Liver (tissue), 10 donors: ENCODE results near the gene DPP4. TPM values are rescaled to one million over a fixed set of nuclear protein-coding genes. Genes with fewer than 3 reads are reported as not detected.

ENCODE experiments used
- DNase-seq: peaks from one replicate; pipeline ENCODE4 v3.0.0-alpha.2; 2017; ENCODE audit warnings: low spot score
- H3K27ac ChIP-seq, 2 donors: one replicate each; pipeline ENCODE4 v1.7.0; 2013; ENCODE audit warnings: inconsistent platforms in 2 of 2, low read length in 2 of 2, control low read depth in 1 of 2, low read depth in 1 of 2, mild to moderate bottlenecking in 1 of 2
- H3K27me3 ChIP-seq, 4 donors: one replicate each; pipeline versions ENCODE4 v1.6.1 to v1.7.0; 2013; ENCODE audit warnings: low read length in 3 of 4, inconsistent platforms in 1 of 4, mild to moderate bottlenecking in 1 of 4, moderate library complexity in 1 of 4; ENCODE audit not compliant: control insufficient read depth in 4 of 4, insufficient read depth in 4 of 4
- H3K36me3 ChIP-seq, 4 donors: one replicate each; pipeline versions ENCODE4 v1.6.1 to v1.7.0; 2013; ENCODE audit warnings: low read length in 3 of 4, mild to moderate bottlenecking in 3 of 4, low read depth in 1 of 4, moderate library complexity in 1 of 4; ENCODE audit not compliant: control insufficient read depth in 4 of 4, insufficient read depth in 3 of 4
- H3K4me1 ChIP-seq, 4 donors: one replicate each; pipeline versions ENCODE4 v1.6.1 to v1.7.0; 2013; ENCODE audit warnings: low read length in 3 of 4, mild to moderate bottlenecking in 3 of 4, moderate library complexity in 1 of 4; ENCODE audit not compliant: control insufficient read depth in 4 of 4, insufficient read depth in 4 of 4
- H3K4me3 ChIP-seq, 3 donors: one replicate each; pipeline versions ENCODE4 v1.6.1 to v1.7.0; 2013; ENCODE audit warnings: low read length in 3 of 3, control low read depth in 1 of 3, low read depth in 1 of 3, mild to moderate bottlenecking in 1 of 3
- H3K9ac ChIP-seq, 2 donors: one replicate each; pipeline ENCODE4 v1.7.0; 2013; ENCODE audit warnings: low read length in 2 of 2, mild to moderate bottlenecking in 2 of 2, moderate library complexity in 2 of 2, control low read depth in 1 of 2, low read depth in 1 of 2
- H3K9me3 ChIP-seq, 4 donors: one replicate each; pipeline versions ENCODE4 v1.6.1 to v1.7.0; 2013; ENCODE audit warnings: low read length in 3 of 4; ENCODE audit not compliant: control insufficient read depth in 4 of 4
- FOXA2 ChIP-seq: IDR thresholded peaks from 2 replicates; pipeline ENCODE4 v1.6.1; 2016; ENCODE audit warnings: antibody characterized with exemption
- RXRA ChIP-seq, 2 donors: IDR thresholded peaks; 2 replicates each; pipeline ENCODE4 v1.6.1; 2017 to 2018; ENCODE audit warnings: antibody characterized with exemption in 2 of 2, mild to moderate bottlenecking in 1 of 2
- SP1 ChIP-seq: IDR thresholded peaks from 2 replicates; pipeline ENCODE4 v1.6.1; 2018; ENCODE audit warnings: antibody characterized with exemption, mild to moderate bottlenecking
- WGBS: extraction: QIAGEN DNeasy Blood & Tissue Kit; methylation state at CpG from one replicate; pipeline ENCODE4 v1.1.7; 2013; 5-methylcytosine and 5-hydroxymethylcytosine counted together
- polyA plus RNA-seq, 2 donors: library from polyadenylated mRNA; stranded (reverse) in 1 of 2; unstranded in 1 of 2; fragments of 200-250 nt in 1 of 2; fragments of >200 nt in 1 of 2; fragmentation: Nextera tagmentation in 1 of 2; extraction: Ambion mirVana in 1 of 2; gene quantifications; one replicate each; pipeline versions ENCODE4 v1.2.1 to v1.2.3, GENCODE V29; 2013 to 2015
- small RNA-seq: library from RNA; depleted of rRNA; stranded (forward); fragments of <200 nt; gene quantifications from one replicate; pipeline ENCODE3, GENCODE V24; 2014
- total RNA-seq, 2 donors: library from RNA; depleted of rRNA; stranded (reverse); fragments of >200 nt; gene quantifications; one replicate each; pipeline ENCODE4 v1.2.3, GENCODE V29; 2014
- donor health status: healthy.
- donor health status: healthy.
- donor health status: healthy.
- donor health status: healthy.
- donor health status: healthy.

The DPP4 gene
- total and polyA plus RNA-seq, 4 donors: 9.6 to 30.1 (median 13.5) TPM

DNA sequence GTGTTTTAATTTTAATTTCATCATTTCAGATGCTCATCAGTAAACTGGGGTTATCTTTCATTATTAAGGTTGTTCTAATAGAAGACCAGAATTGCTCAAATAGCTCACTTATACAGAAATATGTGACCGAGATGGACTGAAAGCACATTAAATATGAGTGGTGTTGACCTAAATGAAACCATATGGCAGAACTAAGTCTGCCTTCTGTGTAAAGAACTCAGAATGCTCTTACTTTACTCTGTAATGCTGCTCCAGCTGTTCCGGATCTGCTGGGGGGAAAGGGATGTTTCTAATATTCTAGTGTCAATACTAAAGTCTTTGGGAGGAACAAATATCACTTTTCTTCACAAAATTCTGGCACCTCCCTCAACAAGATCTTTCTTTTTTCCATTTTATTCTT, 131.0 kb downstream of the DPP4 start:
- 76% methylated on average over 2 of the region's 2 CpGs for WGBS
- no peaks in the 10 kb centered on the region for H3K4me1 ChIP-seq
- no peak overlapping the region for H3K9ac ChIP-seq
- H3K36me3 ChIP-seq: no peaks in the 10 kb centered on the region
- TF ChIP-seq RXRA (IDR thresholded peaks at IDR 0.05) (no peak), FOXA2 (no peak), SP1 (no peak)
- peaks cover 0 to 4% (median 0%) of the 10 kb centered on the region in 4 donors for H3K27me3 ChIP-seq
- no peak overlapping the region for H3K4me3 ChIP-seq
- no peaks in the 10 kb centered on the region for H3K9me3 ChIP-seq
- DNase-seq: no peak
- no peak overlapping the region for H3K27ac ChIP-seq

Small RNAs within 50 kb of the gene (small RNA-seq; reads per million reads assigned to genes)
- not detected for gene TIMM8AP1

Other genes starting within 250 kb of the DPP4 start
- not detected for gene GCG, start 78.0 kb upstream of the DPP4 start, total RNA-seq
- gene GCG, start 78.0 kb upstream of the DPP4 start, polyA plus RNA-seq: not detected
- under 1 TPM; 0.23 to 0.42 TPM for gene FAP, start 169.2 kb upstream of the DPP4 start, total RNA-seq
- under 1 TPM; 0.10 to 0.23 TPM for gene FAP, start 169.2 kb upstream of the DPP4 start, polyA plus RNA-seq
- gene IFIH1, start 244.5 kb upstream of the DPP4 start, total RNA-seq: 10 to 100 TPM in 1 of 2 donors, 1 to 10 TPM in 1; 8.3 to 13.2 TPM
- 1 to 10 TPM; 5.5 to 7.6 TPM for gene IFIH1, start 244.5 kb upstream of the DPP4 start, polyA plus RNA-seq